T-helper 2 cell (primary cell): ENCODE measurements around the gene ASB17.
A peak's percentile ranks its signal among the peaks of the same experiment; 100 is the strongest.
"Not testable (repeated sequence)": the region's sequence is repeated elsewhere in the genome, so short reads cannot be mapped to it uniquely, and the experiment has no call there.

Source experiments
- DNase-seq, 5 experiments: peaks; one replicate each; pipeline versions ENCODE4 v3.0.0 to v3.0.0-alpha.2; 2012 to 2022
- total RNA-seq, 2 donors: gene quantifications; one replicate each; lab custom pipeline; 2026; lab: John Stamatoyannopoulos, UW

The ASB17 gene, protein sequence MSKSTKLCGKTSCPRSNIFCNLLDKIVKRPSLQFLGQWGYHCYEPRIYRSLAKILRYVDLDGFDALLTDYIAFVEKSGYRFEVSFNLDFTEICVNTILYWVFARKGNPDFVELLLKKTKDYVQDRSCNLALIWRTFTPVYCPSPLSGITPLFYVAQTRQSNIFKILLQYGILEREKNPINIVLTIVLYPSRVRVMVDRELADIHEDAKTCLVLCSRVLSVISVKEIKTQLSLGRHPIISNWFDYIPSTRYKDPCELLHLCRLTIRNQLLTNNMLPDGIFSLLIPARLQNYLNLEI
- total RNA-seq: 0 to 0.31 reads per million in 2 donors

- DNase-seq: no peak
These were observed at the start of gene ASB17 for GRCh38 chr1:75932304-75932703. TSS of gene ASB17 (minus strand) at chr1:75932404. CDS start at chr1:75932291, 113 bp downstream.

GRCh38 chr1:75980972-75981897 is 49.0 kb upstream of the ASB17 start:
- no peak for DNase-seq

DNA sequence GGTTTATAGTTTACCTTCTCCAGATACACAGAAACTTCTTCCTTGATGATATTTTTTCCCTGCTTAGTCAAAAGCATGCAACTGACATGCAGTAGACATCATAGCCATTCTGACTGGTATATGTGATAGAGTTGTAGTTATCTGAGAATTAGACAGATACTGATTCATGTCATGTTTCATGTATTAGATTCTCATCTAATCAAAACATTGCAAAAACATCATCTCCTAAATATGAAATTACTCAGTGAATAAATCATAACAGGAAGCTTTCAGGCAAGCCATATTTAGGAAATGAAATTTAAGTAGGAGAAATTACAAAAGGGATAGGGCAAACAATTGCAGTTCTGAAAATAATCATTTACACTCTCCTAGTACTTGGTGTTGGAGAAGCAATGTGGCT is 38.4 kb upstream of the ASB17 start:
- no peak for DNase-seq

DNA sequence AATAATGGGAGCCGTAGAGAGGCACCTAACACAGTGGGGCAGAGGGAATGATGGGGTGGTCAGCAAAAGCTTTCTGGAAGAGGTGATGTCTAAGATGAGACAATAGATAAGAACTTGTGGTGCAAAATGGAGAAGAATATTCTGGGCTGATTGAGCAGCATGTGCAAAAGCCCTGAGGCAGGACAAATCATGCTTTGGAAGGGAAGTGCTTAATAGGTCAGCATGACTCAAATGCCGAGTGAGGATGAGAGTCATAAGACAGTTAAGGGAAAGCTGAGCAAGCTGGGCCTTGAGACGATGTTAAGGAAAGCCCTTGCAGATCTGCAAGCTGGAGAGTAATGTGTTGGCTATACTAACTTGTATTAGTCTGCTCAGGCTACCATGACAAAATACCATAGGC is 37.3 kb upstream of the ASB17 start:
- DNase-seq: no peak

- no peak for DNase-seq
These were observed 35.5 kb upstream of the ASB17 start for GRCh38 chr1:75967719-75968118.

DNA sequence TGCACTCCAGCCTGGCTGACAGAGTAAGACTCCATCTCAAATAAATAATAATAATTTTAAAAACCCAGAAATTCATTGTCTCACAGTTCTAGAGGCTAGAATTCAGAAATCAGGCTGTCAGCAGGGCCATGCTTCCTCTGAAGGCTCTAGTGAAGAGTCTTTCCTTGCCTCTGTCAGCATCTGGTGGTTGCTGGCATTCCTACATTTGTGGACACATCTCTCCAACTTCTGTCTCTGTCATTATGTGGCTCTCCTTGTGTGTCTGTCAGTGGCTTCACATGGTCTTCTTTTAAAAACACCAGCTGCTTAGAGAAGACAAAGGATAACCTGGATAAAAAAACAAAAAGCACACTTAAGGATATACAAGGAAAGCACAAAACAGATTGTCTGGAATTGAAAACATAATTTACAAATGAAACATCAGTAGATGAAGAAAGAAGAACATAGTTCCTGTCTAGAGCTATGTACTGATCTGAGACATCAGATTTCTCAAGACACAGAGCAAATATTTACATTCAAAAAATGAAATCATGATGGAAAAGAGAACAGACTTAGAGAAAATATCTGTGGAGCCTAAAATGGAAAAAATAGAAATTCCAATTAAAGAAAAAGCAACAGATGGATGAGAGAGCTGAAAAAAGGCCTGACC is 32.7 kb upstream of the ASB17 start:
- no peak for DNase-seq

DNA sequence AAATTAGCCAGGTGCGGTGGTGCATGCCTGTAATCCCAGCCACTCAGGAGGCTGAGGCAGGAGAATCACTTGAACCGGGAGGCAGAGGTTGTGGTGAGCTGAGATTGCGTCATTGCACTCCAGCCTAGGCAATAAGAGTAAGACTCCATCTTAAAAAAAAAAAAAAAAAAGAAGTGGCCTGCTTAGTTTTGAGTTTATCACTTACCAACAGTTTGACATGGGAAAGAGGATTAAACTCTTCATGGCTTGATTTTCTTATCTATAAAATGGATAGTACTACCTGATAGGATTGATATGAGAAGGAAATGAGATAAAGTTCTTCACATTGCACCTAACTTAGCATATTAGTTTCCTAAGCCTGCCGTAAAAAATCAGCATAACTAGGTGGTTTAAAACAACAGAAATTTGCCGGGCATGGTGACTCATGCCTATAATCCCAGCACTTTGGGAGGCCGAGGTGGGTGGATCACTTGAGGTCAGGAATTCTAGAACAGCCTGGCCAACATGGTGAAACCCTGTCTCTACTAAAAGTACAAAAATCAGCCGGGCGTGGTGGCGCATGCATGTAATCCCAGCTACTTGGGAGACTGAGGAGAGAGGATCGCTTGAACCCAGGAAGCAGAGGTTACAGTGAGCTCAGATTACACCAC is 32.0 kb upstream of the ASB17 start:
- DNase-seq: not testable (repeated sequence)

GRCh38 chr1:75954586-75954985 is 22.4 kb upstream of the ASB17 start:
- DNase-seq: no peak

GRCh38 chr1:75953461-75953860 is 21.3 kb upstream of the ASB17 start:
- no peak for DNase-seq

GRCh38 chr1:75952016-75952415 is 19.8 kb upstream of the ASB17 start:
- DNase-seq: no peak

DNA sequence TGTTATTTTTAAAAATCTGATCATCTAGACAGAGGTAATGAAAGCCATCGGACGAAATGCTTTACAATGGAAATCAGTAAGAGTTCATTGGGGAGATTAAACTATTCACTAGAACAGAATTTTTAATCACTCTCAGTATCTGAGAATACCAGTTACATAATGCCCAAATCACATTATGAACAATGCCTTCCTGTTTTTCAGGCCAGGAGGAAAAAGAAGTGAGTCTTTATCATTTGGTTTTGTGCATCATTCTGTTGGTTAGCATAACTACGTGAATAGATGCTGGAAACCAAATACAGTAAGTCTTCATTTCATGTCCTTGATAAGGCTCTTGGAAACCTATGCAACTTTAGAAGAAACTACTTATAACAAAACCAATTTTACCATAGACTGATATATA is 18.0 kb upstream of the ASB17 start:
- DNase-seq: no peak

DNA sequence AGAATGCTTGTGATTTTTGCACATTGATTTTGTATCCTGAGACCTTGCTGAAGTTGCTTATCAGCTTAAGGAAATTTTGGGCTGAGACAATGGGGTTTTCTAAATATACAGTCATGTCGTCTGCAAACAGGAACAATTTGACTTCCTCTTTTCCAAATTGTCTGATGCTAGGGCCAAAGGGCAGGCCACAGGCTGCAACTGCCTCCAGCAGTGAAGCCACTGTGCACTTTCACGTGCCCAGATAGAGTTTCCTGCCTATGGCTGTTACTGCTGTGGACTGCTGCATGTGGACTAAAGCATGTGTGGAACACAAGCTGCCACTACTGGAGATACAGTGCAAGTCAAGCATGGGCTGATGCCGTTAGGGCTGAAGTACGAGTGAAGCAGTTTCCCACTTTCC is 10.8 kb upstream of the ASB17 start:
- not testable (repeated sequence) for DNase-seq

- no peak for DNase-seq
These were observed 4.8 kb upstream of the ASB17 start for GRCh38 chr1:75937034-75937433.

DNA sequence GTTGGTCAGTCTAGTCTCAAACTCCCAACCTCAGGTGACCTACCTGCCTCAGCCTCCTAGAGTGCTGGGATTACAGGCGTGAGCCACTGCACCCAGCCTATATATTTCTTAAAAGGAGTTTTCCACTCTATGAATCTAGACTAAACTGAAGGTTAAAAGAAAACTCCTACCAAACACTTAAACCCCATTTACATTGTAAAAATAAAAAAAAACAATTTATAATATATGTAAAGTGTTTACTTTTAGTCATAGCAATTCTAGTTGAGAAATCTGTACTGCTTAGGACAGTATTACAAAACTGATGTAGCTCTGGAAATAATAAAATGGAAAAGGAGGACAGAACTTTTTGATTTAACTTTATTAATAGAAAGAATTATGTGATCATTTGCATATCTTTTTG is 9.5 kb downstream of the ASB17 start:
- DNase-seq: no peak

- DNase-seq: no peak
These were observed 15.4 kb downstream of the ASB17 start for GRCh38 chr1:75916834-75917233.

DNA sequence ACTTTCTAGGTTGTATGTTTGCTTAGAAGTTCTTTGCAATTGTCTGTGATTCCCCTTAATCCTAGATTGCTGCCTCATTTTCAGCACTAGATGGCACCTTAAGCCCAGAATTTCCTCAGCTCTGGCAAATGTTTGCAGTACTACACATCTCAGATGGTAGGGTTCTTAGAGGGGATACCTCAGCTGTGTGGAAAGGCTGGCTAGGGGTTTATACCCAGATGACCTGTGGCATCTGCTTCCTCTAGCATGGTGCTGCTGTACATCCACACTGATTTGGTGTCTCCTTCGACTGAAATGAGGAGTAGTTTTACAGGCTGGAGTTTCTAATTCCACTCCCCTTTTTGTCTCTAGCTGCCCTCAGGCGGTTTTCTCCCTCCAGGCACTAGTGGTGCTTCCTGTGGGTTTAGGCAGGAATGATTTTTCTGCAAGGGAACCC is 23.5 kb downstream of the ASB17 start:
- DNase-seq: peak in 1 of 5 experiments; percentile 2

DNA sequence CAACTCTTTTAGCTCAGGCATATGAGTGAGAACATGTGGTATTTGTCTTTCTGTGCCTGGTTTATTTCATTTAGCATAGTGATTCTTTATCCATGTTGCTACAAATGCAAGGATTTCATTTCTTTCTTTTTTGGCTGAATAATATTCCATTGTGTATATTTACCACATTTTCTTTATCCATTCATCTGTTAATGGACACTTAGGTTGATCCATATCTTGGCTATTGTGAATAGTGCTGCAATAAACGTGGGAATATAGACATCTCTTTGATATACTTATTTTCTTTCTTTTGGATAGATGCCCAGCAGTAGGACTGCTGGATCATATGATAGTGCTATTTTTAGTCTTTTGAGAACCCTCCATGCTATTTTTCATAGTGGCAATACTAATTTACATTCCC is 30.8 kb downstream of the ASB17 start:
- DNase-seq: no peak

GRCh38 chr1:75884437-75884836 is 47.8 kb downstream of the ASB17 start:
- no peak for DNase-seq

DNA sequence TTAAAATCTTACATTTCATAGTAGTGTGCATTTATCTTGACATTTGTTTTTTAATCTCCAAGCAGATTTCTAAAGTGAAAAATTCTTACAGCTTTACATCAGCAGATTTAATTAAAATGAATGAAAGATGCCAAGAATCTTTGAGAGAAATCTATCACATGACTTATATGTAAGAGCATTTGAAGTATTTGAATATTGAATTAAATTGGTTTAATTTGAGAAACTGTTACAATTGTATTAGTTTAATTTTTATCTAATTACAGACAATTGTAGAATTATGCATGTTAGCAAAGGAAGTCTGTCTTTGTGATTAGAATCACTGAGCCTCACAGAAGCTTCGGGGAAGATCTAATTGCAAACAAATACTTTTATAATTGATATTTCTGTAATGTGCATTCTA is 52.2 kb downstream of the ASB17 start:
- no peak for DNase-seq

DNA sequence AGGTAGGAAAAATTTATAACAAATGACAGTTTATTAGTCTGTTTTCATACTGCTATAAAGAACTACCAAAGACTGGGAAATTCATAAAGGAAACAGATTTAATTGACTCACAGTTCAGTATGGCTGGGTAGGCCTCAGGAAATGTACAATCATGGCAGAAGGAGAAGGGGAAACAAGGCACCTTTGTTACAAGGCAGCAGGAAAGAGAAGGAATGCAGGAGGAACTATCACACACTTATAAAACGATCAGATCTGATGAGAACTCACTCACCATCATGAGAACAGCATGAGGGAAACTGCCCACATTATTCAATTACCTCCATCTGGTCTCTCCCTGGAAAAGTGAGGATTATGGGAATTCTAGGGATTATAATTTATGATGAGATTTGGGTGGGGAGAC is 61.3 kb downstream of the ASB17 start:
- DNase-seq: no peak
